WTC11 (cell line): Measurements from ENCODE around the gene TFDP1.

Experiments
- AFF4 ChIP-seq: sonication (generic); formaldehyde crosslinking; IDR thresholded peaks from 2 replicates; pipeline ENCODE4 v1.8.1; 2023; ENCODE audit warnings: mild to moderate bottlenecking, missing genetic modification reagents, borderline replicate concordance
- ATF6 ChIP-seq: sonication (generic); formaldehyde crosslinking; IDR thresholded peaks from 2 replicates; pipeline ENCODE4 v1.8.1; 2023; ENCODE audit warnings: mild to moderate bottlenecking, missing genetic modification reagents
- CTCF ChIP-seq: fragments of 200-600 bp; IDR thresholded peaks from 2 replicates; pipeline ENCODE4 v1.8.0; 2022; ENCODE audit warnings: antibody characterized with exemption
- JUN ChIP-seq: sonication (generic); formaldehyde crosslinking; IDR thresholded peaks from 2 replicates; pipeline ENCODE4 v1.8.0; 2023; ENCODE audit warnings: mild to moderate bottlenecking, missing genetic modification reagents
- NFYB ChIP-seq: sonication (generic); formaldehyde crosslinking; conservative IDR thresholded peaks from 2 replicates; pipeline ENCODE4 v1.8.0; 2022; ENCODE audit warnings: low read depth, missing genetic modification reagents
- NR1H2 ChIP-seq: sonication (generic); formaldehyde crosslinking; IDR thresholded peaks from 2 replicates; pipeline ENCODE4 v1.9.0; 2021; ENCODE audit warnings: mild to moderate bottlenecking, moderate library complexity, missing genetic modification reagents
- SP1 ChIP-seq: sonication (generic); formaldehyde crosslinking; conservative IDR thresholded peaks from 2 replicates; pipeline ENCODE4 v1.8.1; 2022; ENCODE audit warnings: missing genetic modification reagents
- TP53 ChIP-seq: sonication (generic); formaldehyde crosslinking; IDR thresholded peaks from 2 replicates; pipeline ENCODE4 v1.8.1; 2023; ENCODE audit warnings: mild to moderate bottlenecking, missing genetic modification reagents
- ZNF121 ChIP-seq: sonication (generic); formaldehyde crosslinking; IDR thresholded peaks from 2 replicates; pipeline ENCODE4 v1.8.0; 2023; ENCODE audit warnings: missing genetic modification reagents
- ZNF317 ChIP-seq: sonication (generic); formaldehyde crosslinking; IDR thresholded peaks from 2 replicates; pipeline ENCODE4 v1.8.1; 2023; ENCODE audit warnings: low read depth, mild to moderate bottlenecking, moderate library complexity, missing genetic modification reagents, borderline replicate concordance
- TF ChIP-seq, protein P1 (sequence below): sonication (generic); formaldehyde crosslinking; IDR thresholded peaks from 2 replicates; pipeline ENCODE4 v1.8.1; 2023; ENCODE audit warnings: mild to moderate bottlenecking, missing genetic modification reagents, moderate library complexity
- TF ChIP-seq, protein P2 (sequence below): fragments of 250-450 bp; sonication (Bioruptor Pico); IDR thresholded peaks from 2 replicates; pipeline ENCODE4 v2.1.2; 2022; ENCODE audit warnings: mild to moderate bottlenecking, moderate library complexity

- TF ChIP-seq CTCF (no peak), ZNF317 (CRISPR knock-in tag) (no peak), NR1H2 (CRISPR knock-in tag) (no peak), ZNF121 (CRISPR knock-in tag) (no peak; the same call in 1 of the 2 replicates), JUN (CRISPR knock-in tag) (no peak), NFYB (CRISPR knock-in tag) (no peak), ATF6 (CRISPR knock-in tag) (no peak), TP53 (CRISPR knock-in tag) (no peak), SP1 (CRISPR knock-in tag) (0 out of 2 replicates have a peak, but pooled peaks have one; percentile 43), AFF4 (CRISPR knock-in tag) (no peak)
- TF ChIP-seq, protein P1, sequence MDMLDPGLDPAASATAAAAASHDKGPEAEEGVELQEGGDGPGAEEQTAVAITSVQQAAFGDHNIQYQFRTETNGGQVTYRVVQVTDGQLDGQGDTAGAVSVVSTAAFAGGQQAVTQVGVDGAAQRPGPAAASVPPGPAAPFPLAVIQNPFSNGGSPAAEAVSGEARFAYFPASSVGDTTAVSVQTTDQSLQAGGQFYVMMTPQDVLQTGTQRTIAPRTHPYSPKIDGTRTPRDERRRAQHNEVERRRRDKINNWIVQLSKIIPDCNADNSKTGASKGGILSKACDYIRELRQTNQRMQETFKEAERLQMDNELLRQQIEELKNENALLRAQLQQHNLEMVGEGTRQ = no peak
- TF ChIP-seq, protein P2, sequence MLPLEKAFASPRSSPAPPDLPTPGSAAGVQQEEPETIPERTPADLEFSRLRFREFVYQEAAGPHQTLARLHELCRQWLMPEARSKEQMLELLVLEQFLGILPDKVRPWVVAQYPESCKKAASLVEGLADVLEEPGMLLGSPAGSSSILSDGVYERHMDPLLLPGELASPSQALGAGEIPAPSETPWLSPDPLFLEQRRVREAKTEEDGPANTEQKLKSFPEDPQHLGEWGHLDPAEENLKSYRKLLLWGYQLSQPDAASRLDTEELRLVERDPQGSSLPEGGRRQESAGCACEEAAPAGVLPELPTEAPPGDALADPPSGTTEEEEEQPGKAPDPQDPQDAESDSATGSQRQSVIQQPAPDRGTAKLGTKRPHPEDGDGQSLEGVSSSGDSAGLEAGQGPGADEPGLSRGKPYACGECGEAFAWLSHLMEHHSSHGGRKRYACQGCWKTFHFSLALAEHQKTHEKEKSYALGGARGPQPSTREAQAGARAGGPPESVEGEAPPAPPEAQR (CRISPR knock-in tag) = peak; percentile 36; the same call in 1 of the 2 replicates
These were observed at the start of gene TFDP1 for GRCh38 chr13:113584205-113584869.
